ENCODE measurements around the gene CANT1. TPM values are rescaled to one million over a fixed set of nuclear protein-coding genes. Genes with fewer than 3 reads are reported as not detected.

Gene CANT1
- total RNA-seq, 1 experiment from 2014 or later = 95.7 TPM

DNA sequence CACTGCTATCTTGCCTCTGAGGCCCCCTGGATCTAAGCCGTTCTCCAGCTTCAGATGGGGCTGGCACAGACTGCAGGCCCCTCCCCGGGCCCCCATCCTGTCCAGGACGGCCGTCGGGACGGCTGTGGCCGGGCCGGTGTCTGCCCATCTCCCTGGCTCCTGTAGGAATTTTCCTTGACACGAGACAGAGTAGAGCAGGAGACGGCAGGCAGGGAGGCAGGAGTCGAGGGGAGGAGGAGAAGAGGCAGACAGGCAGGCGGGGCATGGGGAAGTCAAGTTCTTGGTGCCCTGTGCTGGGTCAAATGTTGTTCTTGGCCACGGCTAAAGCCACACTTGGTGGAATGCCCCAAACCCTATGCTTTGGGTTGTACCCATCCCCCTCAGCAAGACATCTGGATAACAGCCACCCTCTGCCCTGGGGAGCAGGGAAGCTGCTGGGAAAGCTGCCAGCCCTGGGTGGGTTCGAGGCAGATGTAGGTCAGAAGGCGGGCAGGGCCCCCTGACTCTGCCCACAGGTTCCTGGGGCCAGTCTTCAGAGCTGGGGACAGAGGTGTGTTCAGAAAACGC lies 18.4 kb upstream of the CANT1 start:
- TF ChIP-seq, protein P1, sequence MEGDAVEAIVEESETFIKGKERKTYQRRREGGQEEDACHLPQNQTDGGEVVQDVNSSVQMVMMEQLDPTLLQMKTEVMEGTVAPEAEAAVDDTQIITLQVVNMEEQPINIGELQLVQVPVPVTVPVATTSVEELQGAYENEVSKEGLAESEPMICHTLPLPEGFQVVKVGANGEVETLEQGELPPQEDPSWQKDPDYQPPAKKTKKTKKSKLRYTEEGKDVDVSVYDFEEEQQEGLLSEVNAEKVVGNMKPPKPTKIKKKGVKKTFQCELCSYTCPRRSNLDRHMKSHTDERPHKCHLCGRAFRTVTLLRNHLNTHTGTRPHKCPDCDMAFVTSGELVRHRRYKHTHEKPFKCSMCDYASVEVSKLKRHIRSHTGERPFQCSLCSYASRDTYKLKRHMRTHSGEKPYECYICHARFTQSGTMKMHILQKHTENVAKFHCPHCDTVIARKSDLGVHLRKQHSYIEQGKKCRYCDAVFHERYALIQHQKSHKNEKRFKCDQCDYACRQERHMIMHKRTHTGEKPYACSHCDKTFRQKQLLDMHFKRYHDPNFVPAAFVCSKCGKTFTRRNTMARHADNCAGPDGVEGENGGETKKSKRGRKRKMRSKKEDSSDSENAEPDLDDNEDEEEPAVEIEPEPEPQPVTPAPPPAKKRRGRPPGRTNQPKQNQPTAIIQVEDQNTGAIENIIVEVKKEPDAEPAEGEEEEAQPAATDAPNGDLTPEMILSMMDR (IDR thresholded peaks at IDR 0.05; ENCODE audit: unreplicated experiment) = no peak
- no peak for DNase-seq
- Mint-ChIP-seq H3K9me3 (ENCODE audit: low read depth, unreplicated experiment) (no peaks in the 10 kb centered on the region), H3K4me3 (ENCODE audit: low read depth, unreplicated experiment) (no peak overlapping the region), H3K27ac (ENCODE audit: unreplicated experiment) (no peak overlapping the region), H3K4me1 (ENCODE audit: low read depth, unreplicated experiment) (peaks cover 23% of the 10 kb centered on the region), H3K36me3 (ENCODE audit: insufficient read depth, unreplicated experiment) (peaks cover 25% of the 10 kb centered on the region), H3K27me3 (ENCODE audit: unreplicated experiment) (peaks cover 23% of the 10 kb centered on the region)
- intact Hi-C loops (cut with micrococcal nuclease; ENCODE audit: unreplicated experiment) = no loop called here
- CTCF ChIA-PET = interaction anchor here (0.5 to 1.6 kb wide), 5 partner anchors 8 to 264 kb away, joined by 3 to 6 read pairs (median 5); no protein-coding TSS in a partner anchor
- BruUV-seq (replicated peaks) = no TSS peak

DNA sequence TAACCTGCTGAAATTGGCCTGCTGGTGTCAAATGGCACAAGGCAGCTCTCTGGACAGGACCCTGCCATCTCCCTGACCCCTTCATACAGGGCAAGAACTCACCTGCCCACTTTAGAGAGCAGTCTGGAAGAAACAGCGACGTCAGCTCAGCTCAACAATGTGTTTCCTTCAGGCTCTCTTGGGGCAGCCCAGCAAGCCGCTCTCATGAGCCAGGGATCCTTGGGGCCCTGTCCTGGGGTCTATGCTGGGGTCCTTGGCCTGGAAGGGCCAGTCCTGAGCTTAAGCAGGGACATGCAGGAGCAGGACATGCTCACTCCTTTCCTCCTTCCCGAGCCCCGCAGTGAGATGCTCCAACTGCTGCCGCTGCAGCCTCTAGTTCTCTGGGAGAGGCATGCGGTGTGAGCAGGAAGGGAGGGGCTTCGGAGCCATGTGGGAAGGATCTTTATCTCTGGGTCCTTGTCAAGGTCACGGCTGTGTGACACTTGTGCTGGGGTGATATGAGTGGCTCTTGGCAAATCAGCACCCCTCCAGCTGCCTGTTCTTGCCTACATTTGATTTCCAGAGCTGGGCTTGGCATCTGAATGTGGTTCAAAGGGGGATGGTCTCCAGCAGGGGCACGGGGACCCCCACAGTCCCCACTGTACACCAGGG lies 17.8 kb upstream of the CANT1 start:
- intact Hi-C loops (cut with micrococcal nuclease; ENCODE audit: unreplicated experiment) = no loop called here
- TF ChIP-seq, protein P1 (IDR thresholded peaks at IDR 0.05; ENCODE audit: unreplicated experiment) = no peak
- no peak overlapping the region for H3K4me3 Mint-ChIP-seq (ENCODE audit: low read depth, unreplicated experiment)
- no peak overlapping the region for H3K27ac Mint-ChIP-seq (ENCODE audit: unreplicated experiment)
- peaks cover 23% of the 10 kb centered on the region for H3K4me1 Mint-ChIP-seq (ENCODE audit: low read depth, unreplicated experiment)
- no TSS peak for BruUV-seq (replicated peaks)
- CTCF ChIA-PET = interaction anchor here (0.6 to 2.2 kb wide), 5 partner anchors 9 to 18 kb away, joined by 4 to 19 read pairs (median 6); no protein-coding TSS in a partner anchor
- no peaks in the 10 kb centered on the region for H3K9me3 Mint-ChIP-seq (ENCODE audit: low read depth, unreplicated experiment)
- DNase-seq = no peak
- H3K27me3 Mint-ChIP-seq (ENCODE audit: unreplicated experiment) = peaks cover 22% of the 10 kb centered on the region
- H3K36me3 Mint-ChIP-seq (ENCODE audit: insufficient read depth, unreplicated experiment) = peaks cover 25% of the 10 kb centered on the region

DNA sequence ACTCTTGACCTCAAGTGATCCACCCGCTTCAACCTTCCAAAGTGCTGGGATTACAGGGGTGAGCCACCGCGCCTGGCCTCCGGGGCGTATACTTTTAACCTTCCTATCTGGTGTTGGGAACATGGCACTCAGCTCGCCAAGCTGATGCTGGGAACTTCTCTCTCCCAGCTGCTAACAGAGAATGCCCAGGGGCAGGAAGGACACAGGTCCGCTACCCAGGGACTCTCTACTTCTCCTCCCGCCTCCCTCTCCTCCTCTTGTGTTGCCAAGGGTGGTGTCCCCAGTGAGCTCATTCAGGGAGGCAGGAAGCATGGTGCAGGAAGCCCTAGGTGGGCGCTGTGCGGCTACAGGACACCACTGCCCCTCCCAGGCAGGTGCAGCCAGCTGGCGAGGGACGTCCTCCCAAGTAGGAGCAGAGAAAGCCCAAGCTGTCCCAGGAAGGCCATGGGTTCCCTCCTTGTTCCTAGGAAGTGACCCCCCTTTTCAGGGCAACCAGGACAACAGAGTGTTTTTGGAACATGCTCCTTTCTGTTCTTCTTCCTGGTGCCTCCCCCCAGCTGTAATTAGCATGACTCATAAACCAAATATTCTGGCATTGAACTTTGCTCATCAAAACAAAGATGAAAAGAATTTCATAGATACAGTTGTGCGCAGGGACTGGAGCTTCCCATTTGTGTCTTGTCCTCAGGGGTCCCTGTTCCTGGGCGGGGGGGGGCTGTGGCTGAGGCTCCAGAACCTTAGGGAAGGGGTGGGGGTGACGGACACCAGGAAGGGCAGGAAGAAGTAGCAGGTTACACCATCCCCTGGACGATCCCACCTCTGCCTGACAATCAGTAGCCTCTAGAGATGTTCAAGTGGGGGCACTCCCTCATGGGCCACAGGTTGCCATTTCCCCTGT lies 17.1 kb upstream of the CANT1 start:
- CTCF ChIA-PET = interaction anchor here (0.6 to 2.2 kb wide), 9 partner anchors 10 to 362 kb away, joined by 3 to 19 read pairs (median 4); no protein-coding TSS in a partner anchor
- Mint-ChIP-seq H3K4me1 (ENCODE audit: low read depth, unreplicated experiment) (peaks cover 18% of the 10 kb centered on the region), H3K9me3 (ENCODE audit: low read depth, unreplicated experiment) (no peaks in the 10 kb centered on the region), H3K27me3 (ENCODE audit: unreplicated experiment) (peaks cover 14% of the 10 kb centered on the region), H3K36me3 (ENCODE audit: insufficient read depth, unreplicated experiment) (peaks cover 25% of the 10 kb centered on the region), H3K4me3 (ENCODE audit: low read depth, unreplicated experiment) (peak overlapping the region; percentile 42), H3K27ac (ENCODE audit: unreplicated experiment) (peak overlapping the region; percentile 53)
- DNase-seq = peak; percentile 47
- no TSS peak for BruUV-seq (replicated peaks)
- TF ChIP-seq, protein P1 (IDR thresholded peaks at IDR 0.05; ENCODE audit: unreplicated experiment) = no peak
- intact Hi-C loops (cut with micrococcal nuclease; ENCODE audit: unreplicated experiment) = no loop called here

DNA sequence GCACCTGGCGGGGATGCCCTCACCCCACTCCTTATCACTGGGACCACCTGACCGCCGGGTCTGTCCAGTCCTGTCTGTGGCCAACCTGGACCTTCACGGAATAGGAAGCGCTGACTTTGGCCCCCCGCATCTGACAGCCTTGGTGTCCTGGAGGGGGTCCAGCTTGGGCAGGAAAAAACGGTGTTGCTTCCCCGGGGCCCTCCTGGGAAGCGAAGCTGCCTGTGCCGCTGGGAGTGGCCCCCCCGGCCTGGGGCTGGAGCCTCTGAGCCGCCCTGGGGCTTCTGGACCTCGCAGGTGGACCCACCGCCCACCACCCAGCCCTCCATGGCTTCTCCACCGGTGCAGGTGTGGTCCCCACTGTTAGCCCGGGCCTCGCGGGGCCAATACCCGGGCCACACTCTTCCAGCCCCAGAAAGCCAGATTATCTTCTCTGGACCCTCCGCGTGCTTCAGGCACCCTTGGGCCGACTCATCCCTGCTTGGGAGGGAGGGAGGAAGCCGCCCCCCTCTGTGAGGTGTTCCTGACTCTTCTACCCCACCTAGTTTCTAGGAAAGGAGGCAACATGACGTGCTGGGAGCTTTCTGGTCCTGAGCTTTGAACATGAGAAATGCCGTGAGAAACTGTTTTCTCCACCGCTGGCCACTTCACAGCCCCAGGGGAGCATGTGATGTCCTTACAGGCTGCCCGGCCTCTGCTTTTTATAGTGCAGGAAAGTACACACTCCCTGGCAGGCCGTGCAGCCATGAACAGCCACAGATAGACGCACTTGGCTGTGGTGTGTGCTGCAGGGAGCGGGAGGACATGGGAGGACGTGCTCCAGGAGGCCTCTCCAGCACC lies 15.6 kb upstream of the CANT1 start:
- Mint-ChIP-seq H3K27ac (ENCODE audit: unreplicated experiment) (no peak overlapping the region), H3K4me1 (ENCODE audit: low read depth, unreplicated experiment) (peaks cover 17% of the 10 kb centered on the region), H3K4me3 (ENCODE audit: low read depth, unreplicated experiment) (peak overlapping the region; percentile 77), H3K36me3 (ENCODE audit: insufficient read depth, unreplicated experiment) (peaks cover 25% of the 10 kb centered on the region), H3K27me3 (ENCODE audit: unreplicated experiment) (peaks cover 10% of the 10 kb centered on the region), H3K9me3 (ENCODE audit: low read depth, unreplicated experiment) (no peaks in the 10 kb centered on the region)
- CTCF ChIA-PET = interaction anchor here (2.0 to 2.2 kb wide), 2 partner anchors 11 to 21 kb away, joined by 6 to 19 read pairs; no protein-coding TSS in a partner anchor
- intact Hi-C loops (cut with micrococcal nuclease; ENCODE audit: unreplicated experiment) = no loop called here
- BruUV-seq (replicated peaks) = no TSS peak
- DNase-seq = no peak
- TF ChIP-seq, protein P1 (IDR thresholded peaks at IDR 0.05; ENCODE audit: unreplicated experiment) = no peak

Data from Calu3 (cell line).